AG04449 (cell line): ENCODE results near the gene DOCK3.

Source experiments
- CTCF ChIA-PET: fragments of 350-600 bp; formaldehyde crosslinking; extraction: SDS; loops from one replicate; lab custom pipeline; 2021; ENCODE audit warnings: antibody characterized with exemption; lab: Yijun Ruan, JAX
- POLR2A ChIA-PET: fragments of 400-600, 350-600 bp; formaldehyde crosslinking; extraction: SDS; loops from one replicate; lab custom pipeline; 2020; ENCODE audit warnings: antibody characterized with exemption, inconsistent platforms; lab: Yijun Ruan, JAX
- DNase-seq: peaks from one replicate; pipeline ENCODE4 v3.0.0-alpha.2; 2010; ENCODE audit warnings: low read depth, low spot score
- H3K4me3 ChIP-seq: 2 replicates; pipeline ENCODE4 v1.5.1; 2011; ENCODE audit warnings: low read depth, mild to moderate bottlenecking, control low read depth, low read length
- CTCF ChIP-seq: IDR thresholded peaks from one replicate; pipeline ENCODE4 v1.5.1; 2011; ENCODE audit warnings: mild to moderate bottlenecking, moderate library complexity, low read length, control low read depth, inconsistent platforms; ENCODE audit not compliant: insufficient read depth; ENCODE audit errors: missing control alignments

Gene DOCK3

DNA sequence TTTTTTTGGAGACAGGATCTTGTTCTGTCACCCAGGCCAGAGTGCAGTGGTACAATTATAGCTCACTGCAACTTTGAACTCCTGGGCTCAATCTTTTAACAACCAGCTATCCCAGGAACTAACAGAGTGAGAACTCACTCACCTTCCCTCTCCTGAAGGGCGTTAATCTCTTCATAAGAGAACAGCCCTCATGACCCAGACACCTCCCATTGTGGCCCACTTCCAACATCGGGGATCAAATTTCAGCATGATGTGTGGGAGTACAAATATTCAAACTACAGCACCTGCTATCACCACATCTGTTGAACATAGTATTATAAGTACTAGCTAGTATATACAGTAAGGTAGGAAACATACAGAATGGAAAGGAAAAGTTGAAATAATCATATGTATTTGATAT, 132.5 kb downstream of the DOCK3 start:
- ChIA-PET POLR2A (no interaction called here), CTCF (no interaction called here)

DNA sequence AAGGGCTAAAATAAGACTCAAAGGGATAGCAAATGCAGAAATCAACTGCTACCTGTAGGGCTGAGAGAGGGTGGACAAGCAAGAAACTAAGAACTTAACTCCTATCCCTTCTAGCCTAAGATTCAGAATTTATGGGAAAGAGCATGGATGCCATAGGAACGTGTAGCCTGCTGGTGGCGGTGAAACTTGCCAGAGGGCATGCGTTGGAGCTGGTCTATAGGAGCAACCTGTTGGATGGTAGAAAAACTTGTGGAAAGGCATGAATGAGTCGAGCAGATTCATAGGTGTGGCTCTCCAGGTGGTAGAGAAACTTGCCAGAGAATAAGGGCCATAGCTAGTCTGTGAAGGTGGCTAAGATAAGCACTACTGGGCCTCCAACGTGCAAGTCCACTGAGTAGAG, 137.2 kb downstream of the DOCK3 start:
- ChIA-PET POLR2A (no interaction called here), CTCF (no interaction called here)
- no peak overlapping the region for H3K4me3 ChIP-seq
- no peak for DNase-seq
- no peak for TF ChIP-seq CTCF

More for the DNA sequence above, 132.5 kb downstream of the DOCK3 start:
- H3K4me3 ChIP-seq, result no peak overlapping the region
- TF ChIP-seq CTCF, result no peak
- DNase-seq, result no peak

DNA sequence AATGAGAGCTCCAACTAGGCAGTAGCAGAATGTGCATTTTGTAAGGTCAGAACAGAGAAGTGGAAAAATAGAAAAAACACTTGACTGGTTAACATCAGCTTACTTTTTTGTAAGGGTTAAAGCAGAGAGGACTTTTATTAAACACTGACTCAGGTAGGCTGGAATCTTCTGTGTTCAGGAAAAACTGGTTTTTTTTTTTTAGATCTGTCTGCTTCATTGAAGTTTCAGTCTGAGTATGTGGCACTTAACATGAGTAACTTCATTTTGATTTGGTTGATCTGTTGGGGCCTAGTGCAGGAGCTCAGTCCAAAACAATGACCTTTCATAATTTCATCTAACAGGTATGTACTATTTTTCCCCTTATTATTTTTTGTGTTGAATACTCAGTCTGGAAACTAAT, 141.1 kb downstream of the DOCK3 start:
- ChIA-PET CTCF (no interaction called here), POLR2A (no interaction called here)
- H3K4me3 ChIP-seq, result no peak overlapping the region
- TF ChIP-seq CTCF, result no peak
- no peak for DNase-seq

GRCh38 chr3:50816894-50817293, 142.2 kb downstream of the DOCK3 start:
- no peak for DNase-seq
- ChIA-PET CTCF (no interaction called here), POLR2A (no interaction called here)
- TF ChIP-seq CTCF, result no peak
- no peak overlapping the region for H3K4me3 ChIP-seq

DNA sequence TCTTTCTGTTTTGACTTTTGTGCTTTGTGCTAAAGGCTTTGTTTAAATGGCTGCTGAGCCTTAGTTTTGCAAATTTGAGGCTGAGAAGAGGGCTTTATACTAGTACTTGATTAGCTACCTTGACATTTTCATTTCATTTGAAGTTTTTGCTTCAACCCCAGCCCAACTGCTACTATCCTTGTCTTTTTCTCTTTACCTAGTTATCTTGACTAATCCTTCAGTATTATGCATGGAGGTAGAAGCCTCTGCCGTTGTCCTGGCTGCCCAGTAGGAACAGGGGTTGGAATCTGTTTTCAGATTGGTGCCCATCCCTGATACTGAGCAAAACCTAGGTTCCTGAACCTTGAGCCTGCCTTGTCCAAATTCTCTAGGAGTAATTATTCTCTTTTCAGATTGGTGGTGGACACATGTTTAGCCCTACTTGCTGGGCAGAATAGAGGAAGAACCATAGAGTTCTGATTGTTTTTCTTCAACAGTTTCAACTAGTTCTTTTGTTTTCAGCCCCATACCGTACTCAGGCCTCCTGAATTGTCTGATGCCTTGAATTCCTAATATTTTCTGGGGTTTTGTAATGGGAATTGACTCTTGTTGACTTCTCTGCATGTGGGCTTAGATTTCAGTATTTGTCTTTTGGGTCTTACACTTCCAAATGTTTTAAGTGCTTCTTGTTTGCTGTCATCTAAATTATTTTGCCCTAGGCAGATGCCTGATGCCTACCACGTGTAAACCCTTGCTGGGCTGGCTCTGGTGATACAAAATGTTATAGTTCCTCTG, 143.2 kb downstream of the DOCK3 start:
- H3K4me3 ChIP-seq, result no peak overlapping the region
- no peak for TF ChIP-seq CTCF
- ChIA-PET POLR2A (no interaction called here), CTCF (no interaction called here)
- no peak for DNase-seq

- DNase-seq, result no peak
- H3K4me3 ChIP-seq, result no peak overlapping the region
- CTCF ChIA-PET, result no interaction called here
- no peak for TF ChIP-seq CTCF
- POLR2A ChIA-PET, result no interaction called here
Measured at GRCh38 chr3:50819882-50820281, 145.2 kb downstream of the DOCK3 start.
